ENCODE measurements around the gene CORO2A. TPM values are rescaled to one million over a fixed set of nuclear protein-coding genes. Genes with fewer than 3 reads are reported as not detected.

Gene CORO2A
- 0.76 and 2.6 TPM in 2 replicates for total RNA-seq

GRCh38 chr9:98192503-98193335 lies at the start of gene CORO2A:
Gene CORO2A, minus strand, starts transcription at chr9:98192637. Its CDS starts 34,977 bp downstream, at chr9:98157660.

GRCh38 chr9:98118640-98119601 lies 73.5 kb downstream of the CORO2A start, which contains the start of gene TRIM14:
Gene TRIM14, minus strand, starts transcription at chr9:98119222. Its CDS starts 34 bp downstream, at chr9:98119188.

Other genes starting within 250 kb of the CORO2A start
- gene ANP32B, start 209.3 kb downstream of the CORO2A start, total RNA-seq, result 10.8 and 14.2 TPM in 2 replicates
- 83.4 and 111 TPM in 2 replicates for gene NANS, start 135.9 kb downstream of the CORO2A start, total RNA-seq
- gene TRIM14, start 73.4 kb downstream of the CORO2A start, total RNA-seq, result 1.8 and 2.8 TPM in 2 replicates
- 2.4 and 4.0 TPM in 2 replicates for gene TBC1D2, start 63.0 kb upstream of the CORO2A start, total RNA-seq